Mononuclear cell (primary cell): ENCODE results near the gene GABRB3. TPM values are rescaled to one million over a fixed set of nuclear protein-coding genes. Genes with fewer than 3 reads are reported as not detected.

Source experiments
- H3K27me3 ChIP-seq: 2 replicates; pipeline ENCODE4 v1.6.0; 2011; ENCODE audit warnings: low read length, control low read depth; ENCODE audit not compliant: insufficient read depth
- H3K4me1 ChIP-seq: 2 replicates; pipeline ENCODE4 v1.5.1; 2011; ENCODE audit warnings: mild to moderate bottlenecking, low read length, control low read depth; ENCODE audit not compliant: insufficient read depth
- H3K4me3 ChIP-seq: 2 replicates; pipeline ENCODE4 v1.5.1; 2011; ENCODE audit warnings: mild to moderate bottlenecking, low read length, moderate library complexity
- H3K9me3 ChIP-seq: 2 replicates; pipeline ENCODE4 v1.5.1; 2011; ENCODE audit warnings: low read depth, mild to moderate bottlenecking, control low read depth, low read length
- total RNA-seq: library from RNA; depleted of rRNA; stranded (reverse); fragments of >200 nt; gene quantifications from one replicate; pipeline ENCODE4 v1.2.3, GENCODE V29; 2012

The GABRB3 gene
- total RNA-seq, 1 donor = 0.10 TPM

DNA sequence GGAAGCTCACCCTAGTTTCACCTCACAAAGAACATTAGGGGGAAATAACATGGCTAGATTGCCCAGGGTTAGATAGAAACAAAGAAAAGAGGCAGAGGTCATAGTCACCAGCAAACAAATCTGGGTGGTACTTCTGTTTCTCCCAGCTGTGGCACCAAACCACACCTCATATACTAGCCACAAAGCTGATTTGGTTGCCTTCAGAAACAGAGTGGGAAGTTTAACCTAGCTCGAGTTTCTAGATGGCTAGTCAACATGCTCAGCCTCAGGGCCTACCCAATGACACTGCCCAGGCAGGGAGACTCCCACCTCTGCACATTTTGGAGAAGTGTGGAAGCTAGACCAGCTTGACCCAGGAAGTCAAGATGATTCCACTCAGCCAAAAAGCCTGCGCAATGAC is 174.2 kb downstream of the GABRB3 start:
- H3K4me3 ChIP-seq = no peak overlapping the region
- H3K9me3 ChIP-seq = peaks cover 17% of the 10 kb centered on the region
- no peaks in the 10 kb centered on the region for H3K4me1 ChIP-seq
- H3K27me3 ChIP-seq = no peaks in the 10 kb centered on the region

DNA sequence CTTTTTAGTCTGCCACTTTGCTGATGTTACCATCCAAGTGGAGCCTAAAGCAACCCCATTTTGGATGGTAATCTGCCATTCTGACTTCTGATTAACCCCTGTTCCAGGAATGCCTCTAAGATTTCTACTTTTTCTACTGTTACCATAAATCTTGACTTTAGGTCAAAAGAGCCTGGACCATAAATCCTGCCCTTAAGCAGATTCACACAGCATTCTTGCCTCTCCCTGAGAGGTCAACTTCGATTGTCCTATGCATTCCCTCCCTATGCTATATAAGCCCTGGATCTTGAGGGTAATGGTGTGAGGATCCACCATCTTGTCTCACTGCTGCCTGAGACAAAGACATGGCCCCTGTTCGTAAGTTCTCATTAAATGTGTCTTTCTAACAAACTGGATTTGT is 177.3 kb downstream of the GABRB3 start:
- Histone ChIP-seq H3K4me1 (no peaks in the 10 kb centered on the region), H3K27me3 (no peaks in the 10 kb centered on the region), H3K4me3 (no peak overlapping the region), H3K9me3 (peaks cover 7% of the 10 kb centered on the region)

DNA sequence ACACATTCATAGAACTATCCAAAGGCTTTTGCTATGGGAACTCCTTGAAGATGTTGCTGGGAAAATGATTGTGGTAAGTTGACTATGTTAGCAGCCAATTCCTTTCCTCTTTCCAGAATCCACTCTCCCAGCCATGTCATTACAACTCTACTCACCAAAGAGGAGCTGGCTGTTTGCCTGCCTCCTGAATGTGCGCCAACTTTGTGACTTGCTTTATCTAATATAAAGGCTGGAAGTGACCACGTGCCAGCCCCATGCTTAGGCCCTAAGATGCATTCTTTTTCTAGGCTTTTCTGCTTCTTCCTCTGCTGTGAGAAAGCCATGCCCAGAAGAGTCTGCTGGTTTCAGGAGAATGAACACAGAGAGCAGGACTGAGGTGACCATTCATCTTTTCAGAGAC is 182.2 kb downstream of the GABRB3 start:
- H3K9me3 ChIP-seq = no peaks in the 10 kb centered on the region

DNA sequence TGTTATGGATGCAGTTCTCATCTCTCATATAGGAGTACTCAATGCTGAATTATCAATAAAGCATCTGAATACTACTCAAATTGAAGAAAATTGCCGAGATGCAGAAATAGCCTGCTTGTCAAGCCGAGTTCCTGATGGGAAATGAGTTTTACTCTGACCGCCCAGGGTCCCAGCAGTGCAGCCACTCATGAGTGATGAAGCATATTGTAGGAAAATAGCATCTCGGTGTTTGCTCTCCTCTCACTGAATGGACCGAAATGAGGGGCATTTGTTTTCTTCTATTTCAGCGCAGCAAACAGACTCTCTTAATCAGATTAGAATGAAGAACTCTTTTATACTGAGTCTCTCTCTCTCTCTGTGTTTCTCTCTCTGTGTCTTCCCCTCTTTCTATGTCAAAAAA is 190.0 kb downstream of the GABRB3 start:
- Histone ChIP-seq H3K9me3 (no peaks in the 10 kb centered on the region), H3K4me1 (no peaks in the 10 kb centered on the region), H3K4me3 (no peak overlapping the region), H3K27me3 (no peaks in the 10 kb centered on the region)

More for the DNA sequence above, 182.2 kb downstream of the GABRB3 start:
- no peaks in the 10 kb centered on the region for H3K27me3 ChIP-seq
- no peak overlapping the region for H3K4me3 ChIP-seq
- H3K4me1 ChIP-seq = no peaks in the 10 kb centered on the region

- no peaks in the 10 kb centered on the region for H3K4me1 ChIP-seq
These were observed 191.9 kb downstream of the GABRB3 start for GRCh38 chr15:26580943-26581342.

GRCh38 chr15:26572602-26573350 is 200.1 kb downstream of the GABRB3 start:
- H3K9me3 ChIP-seq = no peaks in the 10 kb centered on the region
- H3K27me3 ChIP-seq = no peaks in the 10 kb centered on the region
- no peak overlapping the region for H3K4me3 ChIP-seq
- H3K4me1 ChIP-seq = no peaks in the 10 kb centered on the region

More at GRCh38 chr15:26580943-26581342, 191.9 kb downstream of the GABRB3 start:
- H3K9me3 ChIP-seq = no peaks in the 10 kb centered on the region
- H3K27me3 ChIP-seq = no peaks in the 10 kb centered on the region
- no peak overlapping the region for H3K4me3 ChIP-seq

DNA sequence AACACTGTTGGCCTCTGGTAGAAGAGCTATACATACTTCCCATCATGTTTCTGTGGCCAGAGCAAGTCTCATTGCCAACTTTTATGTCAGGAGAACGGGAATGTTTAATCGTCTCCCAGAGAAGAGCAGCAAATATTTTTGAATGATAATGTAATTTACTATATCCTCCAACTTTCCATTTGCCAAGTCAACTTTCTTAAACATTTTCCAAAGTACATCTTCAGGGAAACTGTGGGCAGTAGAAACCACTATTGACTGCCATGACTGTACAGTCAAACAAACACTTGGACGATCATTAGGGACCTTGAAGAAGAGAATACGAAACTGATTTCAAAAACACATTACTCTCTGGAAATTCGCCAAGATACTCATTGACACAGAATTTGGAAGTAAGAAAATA is 201.5 kb downstream of the GABRB3 start:
- no peaks in the 10 kb centered on the region for H3K27me3 ChIP-seq
- H3K4me1 ChIP-seq = no peaks in the 10 kb centered on the region
- no peaks in the 10 kb centered on the region for H3K9me3 ChIP-seq
- H3K4me3 ChIP-seq = no peak overlapping the region

- H3K4me1 ChIP-seq = no peaks in the 10 kb centered on the region
- H3K4me3 ChIP-seq = no peak overlapping the region
- H3K9me3 ChIP-seq = no peaks in the 10 kb centered on the region
- H3K27me3 ChIP-seq = no peaks in the 10 kb centered on the region
These were observed 207.3 kb downstream of the GABRB3 start for GRCh38 chr15:26565542-26565941.

- no peaks in the 10 kb centered on the region for H3K9me3 ChIP-seq
- H3K27me3 ChIP-seq = no peaks in the 10 kb centered on the region
- no peak overlapping the region for H3K4me3 ChIP-seq
- H3K4me1 ChIP-seq = no peaks in the 10 kb centered on the region
These were observed 208.5 kb downstream of the GABRB3 start for GRCh38 chr15:26564361-26564760.

GRCh38 chr15:26562336-26562735 is 210.5 kb downstream of the GABRB3 start:
- H3K9me3 ChIP-seq = no peaks in the 10 kb centered on the region
- no peaks in the 10 kb centered on the region for H3K4me1 ChIP-seq
- H3K27me3 ChIP-seq = no peaks in the 10 kb centered on the region
- no peak overlapping the region for H3K4me3 ChIP-seq

DNA sequence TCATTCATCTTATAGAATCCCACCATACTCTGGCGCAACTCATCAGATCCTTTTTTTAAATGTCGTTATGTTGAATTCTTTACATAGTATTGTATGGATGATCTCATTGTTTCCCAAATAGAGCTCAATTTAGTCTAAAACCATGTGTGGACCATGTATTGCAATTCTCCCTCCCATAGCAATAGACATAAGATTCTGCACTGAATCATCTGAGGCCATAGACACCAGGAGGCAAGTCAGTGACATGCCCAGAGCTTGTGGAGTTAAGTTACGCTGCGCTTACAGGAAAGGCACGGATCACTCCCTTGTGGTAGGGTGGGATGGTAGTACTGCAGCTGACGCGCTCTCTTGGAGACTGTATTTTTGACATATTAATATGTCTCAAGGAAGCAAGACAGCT is 211.0 kb downstream of the GABRB3 start:
- Histone ChIP-seq H3K4me3 (no peak overlapping the region), H3K27me3 (no peaks in the 10 kb centered on the region), H3K4me1 (no peaks in the 10 kb centered on the region), H3K9me3 (no peaks in the 10 kb centered on the region)

GRCh38 chr15:26561130-26561529 is 211.7 kb downstream of the GABRB3 start:
- H3K4me3 ChIP-seq = no peak overlapping the region
- H3K9me3 ChIP-seq = no peaks in the 10 kb centered on the region
- no peaks in the 10 kb centered on the region for H3K4me1 ChIP-seq
- no peaks in the 10 kb centered on the region for H3K27me3 ChIP-seq

- H3K4me1 ChIP-seq = no peaks in the 10 kb centered on the region
- H3K4me3 ChIP-seq = no peak overlapping the region
- no peaks in the 10 kb centered on the region for H3K9me3 ChIP-seq
- H3K27me3 ChIP-seq = no peaks in the 10 kb centered on the region
These were observed 217.0 kb downstream of the GABRB3 start for GRCh38 chr15:26555898-26556297.

DNA sequence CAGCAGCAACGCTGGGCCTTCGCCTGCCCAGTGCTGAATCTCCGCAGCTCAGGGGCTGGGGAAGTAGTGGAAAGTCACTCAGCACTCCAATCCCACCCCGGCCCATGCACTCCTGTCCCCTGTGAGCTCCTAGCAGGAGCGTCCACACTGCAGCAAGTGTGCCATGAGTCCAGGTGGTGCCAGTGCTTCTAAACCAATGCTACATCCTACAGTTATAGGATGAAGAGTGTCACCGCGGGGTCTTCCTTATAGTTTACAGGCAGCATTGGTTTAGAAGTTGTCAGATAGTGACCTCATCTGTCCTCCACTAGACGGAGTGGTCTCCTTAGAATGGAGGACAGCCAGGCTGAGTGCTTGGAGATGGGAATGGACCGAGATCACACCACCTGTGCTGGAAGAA is 221.4 kb downstream of the GABRB3 start:
- Histone ChIP-seq H3K4me1 (no peaks in the 10 kb centered on the region), H3K9me3 (no peaks in the 10 kb centered on the region), H3K27me3 (no peaks in the 10 kb centered on the region), H3K4me3 (no peak overlapping the region)

DNA sequence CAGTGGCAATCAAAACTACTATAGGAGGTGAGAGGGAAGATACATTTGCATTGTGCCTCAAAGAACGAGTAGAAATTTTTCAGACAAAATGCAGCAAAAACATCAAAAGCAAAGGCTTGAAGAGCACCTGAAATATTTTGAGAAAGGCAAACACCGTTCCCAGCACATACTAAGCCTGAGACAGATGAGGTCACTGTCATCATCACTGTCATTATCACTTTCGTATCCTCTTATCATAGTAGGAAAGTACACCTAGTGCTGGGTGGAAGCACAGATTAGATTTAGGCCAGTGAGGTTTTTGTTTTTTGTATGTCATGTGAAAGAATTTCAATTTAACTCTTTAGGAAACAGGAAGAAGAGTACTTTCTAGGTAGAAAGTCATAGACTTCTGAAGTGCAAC is 222.0 kb downstream of the GABRB3 start:
- no peaks in the 10 kb centered on the region for H3K9me3 ChIP-seq
- no peaks in the 10 kb centered on the region for H3K4me1 ChIP-seq
- H3K27me3 ChIP-seq = no peaks in the 10 kb centered on the region
- H3K4me3 ChIP-seq = no peak overlapping the region

DNA sequence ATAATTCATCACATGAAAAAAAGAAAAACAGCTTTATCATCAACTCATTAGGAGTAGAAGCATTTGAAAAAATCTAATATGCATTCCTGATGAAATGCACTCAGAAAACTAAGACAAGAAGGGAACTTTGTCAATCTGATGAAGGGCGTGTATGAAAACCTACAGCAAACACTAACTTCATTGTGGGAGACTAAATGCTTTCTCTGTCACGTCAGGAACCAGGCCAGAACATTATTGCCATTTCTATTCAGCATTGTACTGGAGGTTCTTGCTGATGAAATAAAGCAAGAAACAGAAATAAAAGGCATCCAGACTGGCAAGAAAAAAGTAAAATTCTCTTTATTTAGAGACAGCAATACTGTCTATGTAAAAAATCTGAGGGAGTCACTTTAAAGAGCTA is 235.2 kb downstream of the GABRB3 start:
- no peaks in the 10 kb centered on the region for H3K4me1 ChIP-seq
- no peaks in the 10 kb centered on the region for H3K27me3 ChIP-seq
- peaks cover 4% of the 10 kb centered on the region for H3K9me3 ChIP-seq
- no peak overlapping the region for H3K4me3 ChIP-seq
